CD14-positive monocyte (primary cell): Measurements from ENCODE around the gene GPR68. TPM values are rescaled to one million over a fixed set of nuclear protein-coding genes. Genes with fewer than 3 reads are reported as not detected.

Source experiments
- DNase-seq, 3 donors: peaks; one replicate each; pipeline ENCODE4 v3.0.0-alpha.2; 2011 to 2022
- H2AFZ ChIP-seq: 2 replicates; pipeline ENCODE4 v1.6.0; 2012; ENCODE audit warnings: mild to moderate bottlenecking, low read depth, low read length, inconsistent platforms; ENCODE audit not compliant: insufficient read depth, poor library complexity, severe bottlenecking
- H3K27ac ChIP-seq, 2 donors: 1 replicate in 1 of 2; 2 replicates in 1 of 2; pipeline ENCODE4 v1.5.1; 2012 to 2013; ENCODE audit warnings: low read length in 2 of 2, control low read depth in 1 of 2, inconsistent platforms in 1 of 2, low read depth in 1 of 2, mild to moderate bottlenecking in 1 of 2
- H3K27me3 ChIP-seq, 2 donors: one replicate each; pipeline versions ENCODE4 v1.6.0 to v1.6.1; 2011 to 2013; ENCODE audit warnings: low read length in 2 of 2; ENCODE audit not compliant: control insufficient read depth in 2 of 2, insufficient read depth in 2 of 2
- H3K36me3 ChIP-seq, 2 donors: replicated peaks in 1 of 2; 1 replicate in 1 of 2; 2 replicates in 1 of 2; pipeline versions ENCODE4 v1.5.1 to v1.6.1; 2012 to 2013; ENCODE audit warnings: low read length in 2 of 2, control low read depth in 1 of 2, inconsistent platforms in 1 of 2, mild to moderate bottlenecking in 1 of 2; ENCODE audit not compliant: insufficient read depth in 2 of 2, control insufficient read depth in 1 of 2
- H3K4me1 ChIP-seq, 2 donors: 1 replicate in 1 of 2; 2 replicates in 1 of 2; pipeline versions ENCODE4 v1.5.1 to v1.6.1; 2012 to 2013; ENCODE audit warnings: low read length in 2 of 2, control low read depth in 1 of 2, inconsistent platforms in 1 of 2, mild to moderate bottlenecking in 1 of 2, moderate library complexity in 1 of 2; ENCODE audit not compliant: insufficient read depth in 2 of 2, control insufficient read depth in 1 of 2
- H3K4me2 ChIP-seq: replicated peaks from 2 replicates; pipeline ENCODE3; 2012; ENCODE audit warnings: low read length, moderate library complexity, mild to moderate bottlenecking; ENCODE audit not compliant: poor library complexity, severe bottlenecking; ENCODE audit errors: extremely low read depth
- H3K4me3 ChIP-seq, 3 experiments: fragments of 200-600 bp in 1 of 3; sonication (generic) in 1 of 3; replicated peaks in 1 of 3; 1 replicate in 2 of 3; 2 replicates in 1 of 3; pipeline ENCODE4 v1.5.1; 2011 to 2013; ENCODE audit warnings: low read length in 3 of 3, mild to moderate bottlenecking in 3 of 3, control low read depth in 2 of 3, low read depth in 2 of 3, inconsistent platforms in 1 of 3, moderate library complexity in 1 of 3
- H3K79me2 ChIP-seq: 2 replicates; pipeline ENCODE4 v1.6.0; 2012; ENCODE audit warnings: mild to moderate bottlenecking, control low read depth, inconsistent platforms, low read length, moderate library complexity; ENCODE audit not compliant: insufficient read depth
- H3K9ac ChIP-seq: 2 replicates; pipeline ENCODE4 v1.6.0; 2017; ENCODE audit warnings: low read length, mild to moderate bottlenecking; ENCODE audit not compliant: insufficient read depth, poor library complexity, severe bottlenecking
- H3K9me3 ChIP-seq, 2 donors: replicated peaks in 1 of 2; 1 replicate in 1 of 2; 2 replicates in 1 of 2; pipeline versions ENCODE4 v1.5.1 to v1.6.1; 2012 to 2013; ENCODE audit warnings: low read length in 2 of 2, control low read depth in 1 of 2; ENCODE audit not compliant: control insufficient read depth in 1 of 2, insufficient read depth in 1 of 2
- H4K20me1 ChIP-seq: 2 replicates; pipeline ENCODE4 v1.6.0; 2012; ENCODE audit warnings: mild to moderate bottlenecking, low read length, control low read depth, moderate library complexity; ENCODE audit not compliant: insufficient read depth
- H3K27ac Mint-ChIP-seq, 7 donors: one replicate each; pipeline ENCODE4 v1.8.0; 2020; ENCODE audit warnings: mild to moderate bottlenecking in 7 of 7, mixed read lengths in 7 of 7, moderate library complexity in 6 of 7, inconsistent platforms in 2 of 7
- H3K27me3 Mint-ChIP-seq, 3 donors: one replicate each; pipeline ENCODE4 v1.8.0; 2021 to 2022; ENCODE audit warnings: low read depth in 3 of 3, mild to moderate bottlenecking in 3 of 3, mixed read lengths in 3 of 3, moderate library complexity in 3 of 3, inconsistent platforms in 1 of 3
- H3K36me3 Mint-ChIP-seq, 2 donors: one replicate each; pipeline ENCODE4 v1.8.0; 2020; ENCODE audit warnings: mixed read lengths in 2 of 2, inconsistent platforms in 1 of 2, mild to moderate bottlenecking in 1 of 2
- H3K4me1 Mint-ChIP-seq: one replicate; pipeline ENCODE4 v1.8.0; 2020; ENCODE audit warnings: mild to moderate bottlenecking, mixed read lengths
- H3K4me3 Mint-ChIP-seq, 2 donors: one replicate each; pipeline ENCODE4 v1.8.0; 2020; ENCODE audit warnings: mild to moderate bottlenecking in 2 of 2, mixed read lengths in 2 of 2, moderate library complexity in 1 of 2
- H3K9me3 Mint-ChIP-seq, 7 donors: one replicate each; pipeline ENCODE4 v1.8.0; 2020 to 2022; ENCODE audit warnings: mixed read lengths in 7 of 7, mild to moderate bottlenecking in 6 of 7, moderate library complexity in 6 of 7, inconsistent platforms in 2 of 7
- WGBS: methylation state at CpG from one replicate; pipeline ENCODE4 v1.1.5; 2013; ENCODE audit warnings: missing lambda C conversion rate; ENCODE audit not compliant: insufficient coverage; 5-methylcytosine and 5-hydroxymethylcytosine counted together
- intact Hi-C, 2 donors: fragments of 100-400 bp; cut with micrococcal nuclease; formaldehyde crosslinking; loops; one replicate each; pipeline versions ENCODE4 v1.15.0 to v1.15.1; 2023
- polyA plus RNA-seq, 3 donors: library from polyadenylated mRNA; depleted of rRNA in 1 of 3; unstranded in 2 of 3; stranded (reverse) in 1 of 3; fragments of 300-500 nt in 2 of 3; fragments of >200 nt in 1 of 3; fragmentation: Illumina TruSeq in 2 of 3; gene quantifications; 1 replicate in 2 of 3; 2 replicates in 1 of 3; pipeline ENCODE4 v1.2.3, GENCODE V29; 2012 to 2021
- TF ChIP-seq, protein P1 (sequence below): fragments of 200-600 bp; IDR thresholded peaks from one replicate; pipeline ENCODE4 v1.8.0; 2022; ENCODE audit warnings: antibody characterized with exemption, mild to moderate bottlenecking

Gene GPR68
- polyA plus RNA-seq, 3 donors, result 0.05 to 0.07 TPM; not detected in 1

GRCh38 chr14:91229743-91230200, 14.7 kb downstream of the GPR68 start:
- intact Hi-C loops, result loop anchor here in 1 of 2 donors (10.0 kb wide), 1 partner anchor 55 kb away; no protein-coding TSS in a partner anchor
- Histone ChIP-seq H3K9ac (no peak overlapping the region), H3K4me3 (peak overlapping the region in 1 of 3 experiments; percentile 5), H3K9me3 (peaks cover 0 to 9% of the 10 kb centered on the region in 2 donors), H3K36me3 (peaks cover 11 to 29% of the 10 kb centered on the region in 2 donors), H3K27me3 (no peaks in the 10 kb centered on the region), H3K4me1 (peaks cover 34 to 43% of the 10 kb centered on the region in 2 donors), H3K79me2 (no peaks in the 10 kb centered on the region), H4K20me1 (no peaks in the 10 kb centered on the region), H3K27ac (peak overlapping the region in 1 of 2 donors; percentile 9), H3K4me2 (no peak overlapping the region), H2AFZ (no peak overlapping the region)
- Mint-ChIP-seq H3K27ac (peak overlapping the region in 4 of 7 donors; percentile 9 to 86 (median 29)), H3K36me3 (peaks cover 52 to 56% of the 10 kb centered on the region in 2 donors), H3K4me3 (peak overlapping the region in 1 of 2 donors; percentile 22), H3K27me3 (peaks cover 6 to 10% (median 10%) of the 10 kb centered on the region in 3 donors), H3K4me1 (peaks cover 51% of the 10 kb centered on the region), H3K9me3 (peaks cover 6 to 16% (median 11%) of the 10 kb centered on the region in 7 donors)
- DNase-seq, result peak; percentile 51 to 61 (median 58)
- TF ChIP-seq, protein P1, sequence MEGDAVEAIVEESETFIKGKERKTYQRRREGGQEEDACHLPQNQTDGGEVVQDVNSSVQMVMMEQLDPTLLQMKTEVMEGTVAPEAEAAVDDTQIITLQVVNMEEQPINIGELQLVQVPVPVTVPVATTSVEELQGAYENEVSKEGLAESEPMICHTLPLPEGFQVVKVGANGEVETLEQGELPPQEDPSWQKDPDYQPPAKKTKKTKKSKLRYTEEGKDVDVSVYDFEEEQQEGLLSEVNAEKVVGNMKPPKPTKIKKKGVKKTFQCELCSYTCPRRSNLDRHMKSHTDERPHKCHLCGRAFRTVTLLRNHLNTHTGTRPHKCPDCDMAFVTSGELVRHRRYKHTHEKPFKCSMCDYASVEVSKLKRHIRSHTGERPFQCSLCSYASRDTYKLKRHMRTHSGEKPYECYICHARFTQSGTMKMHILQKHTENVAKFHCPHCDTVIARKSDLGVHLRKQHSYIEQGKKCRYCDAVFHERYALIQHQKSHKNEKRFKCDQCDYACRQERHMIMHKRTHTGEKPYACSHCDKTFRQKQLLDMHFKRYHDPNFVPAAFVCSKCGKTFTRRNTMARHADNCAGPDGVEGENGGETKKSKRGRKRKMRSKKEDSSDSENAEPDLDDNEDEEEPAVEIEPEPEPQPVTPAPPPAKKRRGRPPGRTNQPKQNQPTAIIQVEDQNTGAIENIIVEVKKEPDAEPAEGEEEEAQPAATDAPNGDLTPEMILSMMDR, result no peak
- 11% methylated on average over 3 of the region's 6 CpGs for WGBS

DNA sequence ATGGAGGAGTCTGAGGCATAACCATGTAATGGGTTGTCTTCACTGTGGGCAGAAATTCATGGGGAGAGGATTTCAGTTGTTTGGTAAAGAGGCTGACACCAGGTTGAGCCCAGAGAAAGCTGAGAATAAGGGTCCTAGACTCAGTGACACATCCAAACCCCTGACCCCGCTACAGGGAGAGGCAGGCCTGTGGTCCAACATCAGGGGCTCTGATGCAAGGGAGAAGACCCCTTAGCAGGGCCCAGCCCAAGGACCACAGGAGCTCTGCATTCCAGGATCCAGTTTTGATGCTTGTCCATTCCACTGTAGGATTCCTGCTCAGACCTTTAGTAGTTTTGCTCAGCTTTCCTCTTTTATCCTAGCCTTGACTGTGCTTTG, 15.5 kb downstream of the GPR68 start:
- intact Hi-C loops, result no loop called here
- TF ChIP-seq, protein P1, result no peak
- H2AFZ ChIP-seq, result no peak overlapping the region
- Mint-ChIP-seq H3K27ac (peak overlapping the region in 2 of 7 donors; percentile 26 to 31), H3K27me3 (peaks cover 2 to 9% (median 8%) of the 10 kb centered on the region in 3 donors), H3K4me3 (no peak overlapping the region), H3K4me1 (peaks cover 47% of the 10 kb centered on the region), H3K36me3 (peaks cover 58 to 62% of the 10 kb centered on the region in 2 donors), H3K9me3 (peaks cover 3 to 13% (median 10%) of the 10 kb centered on the region in 7 donors)
- peaks cover 18 to 36% of the 10 kb centered on the region in 2 donors for H3K36me3 ChIP-seq
- no peak overlapping the region for H3K4me2 ChIP-seq
- peak in 1 of 3 donors; percentile 4 for DNase-seq
- H3K4me3 ChIP-seq, result no peak overlapping the region
- no peaks in the 10 kb centered on the region for H4K20me1 ChIP-seq
- H3K4me1 ChIP-seq, result peaks cover 34 to 43% of the 10 kb centered on the region in 2 donors
- no peak overlapping the region for H3K27ac ChIP-seq
- no peaks in the 10 kb centered on the region for H3K27me3 ChIP-seq
- no peak overlapping the region for H3K9ac ChIP-seq
- no peaks in the 10 kb centered on the region for H3K79me2 ChIP-seq
- peaks cover 0 to 8% of the 10 kb centered on the region in 2 donors for H3K9me3 ChIP-seq
- 100% methylated on average over 1 of the region's 1 CpG for WGBS
